ENCODE results near the gene ZNF318. TPM values are rescaled to one million over a fixed set of nuclear protein-coding genes. Genes with fewer than 3 reads are reported as not detected.
A peak's percentile ranks its signal among the peaks of the same experiment; 100 is the strongest.

Gene ZNF318
- total and polyA plus RNA-seq, 10 of the 15 experiments (the other 5 are each of a cell fraction or from before 2014, with no cell fraction given): 3.4 to 79.8 (median 13.7) TPM

DNA sequence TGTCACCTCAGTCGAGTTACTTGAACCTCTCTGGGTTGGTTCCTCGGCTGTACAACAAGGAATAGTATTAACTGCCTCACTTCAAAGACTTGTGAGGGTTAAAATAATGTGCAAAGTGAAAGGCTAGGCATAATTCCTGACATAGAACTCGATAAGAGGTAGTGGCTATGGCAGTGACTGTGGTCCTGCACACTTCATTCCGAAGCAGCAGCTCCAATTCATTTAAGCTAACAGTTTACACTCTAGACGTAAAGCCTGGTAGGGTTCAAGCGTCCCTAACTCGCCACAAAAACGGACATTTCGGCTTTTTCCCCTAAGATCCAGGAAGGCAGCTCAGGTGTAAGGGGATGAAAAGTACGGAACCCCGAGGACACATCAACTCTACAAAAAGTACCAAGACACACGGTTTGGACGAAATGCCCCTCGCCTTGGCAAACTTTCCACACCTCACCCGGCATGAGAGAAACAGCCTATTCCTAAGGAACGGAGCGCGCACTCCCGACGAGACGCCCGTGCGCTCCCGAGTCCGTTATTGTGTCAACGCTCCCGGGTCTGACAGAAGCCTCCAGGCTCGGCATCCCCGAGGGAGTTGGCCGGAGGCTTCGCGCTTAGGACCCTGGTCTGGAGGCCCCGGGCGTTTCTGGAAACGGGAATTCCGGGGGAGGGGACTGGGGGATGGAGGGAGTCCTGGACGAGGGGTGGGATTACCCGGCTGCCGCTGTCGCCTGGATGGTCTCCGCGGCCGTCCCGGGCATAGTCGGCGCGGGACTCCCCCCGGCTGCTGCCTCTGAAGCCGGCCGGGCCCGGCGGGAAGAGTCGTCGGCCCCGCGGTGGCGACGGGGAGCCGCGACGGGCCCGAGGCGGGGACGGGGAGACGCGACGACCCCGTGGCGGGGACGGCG lies 937 bp downstream of the ZNF318 start:
- BruUV-seq (replicated peaks): TSS peak; percentile 63
- TF ChIP-seq BMI1 (IDR thresholded peaks at IDR 0.05; ENCODE audit: borderline replicate concordance) (no peak), NR2C2 (IDR thresholded peaks at IDR 0.05; ENCODE audit: borderline replicate concordance, control insufficient read depth, insufficient read length, low read depth) (no peak), POLR2A (IDR thresholded peaks at IDR 0.05; ENCODE audit: low read depth, low read length) (0 out of 2 replicates have a peak, but pooled peaks have one; percentile 19), IKZF2 (IDR thresholded peaks at IDR 0.05) (peak; percentile 26 to 40; a peak in 2 of 4 replicates), POLR2AphosphoS5 (IDR thresholded peaks at IDR 0.05; ENCODE audit: low read length) (peak; percentile 36; the same call in 1 of the 2 replicates), TCF3 (IDR thresholded peaks at IDR 0.05; ENCODE audit: borderline replicate concordance, insufficient read depth, low read depth, low read length) (no peak), PAX8 (IDR thresholded peaks at IDR 0.05) (no peak), ATF7 (IDR thresholded peaks at IDR 0.05; ENCODE audit: low read depth) (no peak), CREB1 (IDR thresholded peaks at IDR 0.05; ENCODE audit: low read depth) (0 out of 2 replicates have a peak, but pooled peaks have one; percentile 12), MEF2B (IDR thresholded peaks at IDR 0.05; ENCODE audit: partially characterized antibody, poor library complexity, severe bottlenecking) (peak; percentile 21)
- TF ChIP-seq, protein P1, sequence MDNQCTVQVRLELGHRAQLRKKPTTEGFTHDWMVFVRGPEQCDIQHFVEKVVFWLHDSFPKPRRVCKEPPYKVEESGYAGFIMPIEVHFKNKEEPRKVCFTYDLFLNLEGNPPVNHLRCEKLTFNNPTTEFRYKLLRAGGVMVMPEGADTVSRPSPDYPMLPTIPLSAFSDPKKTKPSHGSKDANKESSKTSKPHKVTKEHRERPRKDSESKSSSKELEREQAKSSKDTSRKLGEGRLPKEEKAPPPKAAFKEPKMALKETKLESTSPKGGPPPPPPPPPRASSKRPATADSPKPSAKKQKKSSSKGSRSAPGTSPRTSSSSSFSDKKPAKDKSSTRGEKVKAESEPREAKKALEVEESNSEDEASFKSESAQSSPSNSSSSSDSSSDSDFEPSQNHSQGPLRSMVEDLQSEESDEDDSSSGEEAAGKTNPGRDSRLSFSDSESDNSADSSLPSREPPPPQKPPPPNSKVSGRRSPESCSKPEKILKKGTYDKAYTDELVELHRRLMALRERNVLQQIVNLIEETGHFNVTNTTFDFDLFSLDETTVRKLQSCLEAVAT (IDR thresholded peaks at IDR 0.05): peak; percentile 60; the same call in 1 of the 2 replicates
- TF ChIP-seq, protein P2, sequence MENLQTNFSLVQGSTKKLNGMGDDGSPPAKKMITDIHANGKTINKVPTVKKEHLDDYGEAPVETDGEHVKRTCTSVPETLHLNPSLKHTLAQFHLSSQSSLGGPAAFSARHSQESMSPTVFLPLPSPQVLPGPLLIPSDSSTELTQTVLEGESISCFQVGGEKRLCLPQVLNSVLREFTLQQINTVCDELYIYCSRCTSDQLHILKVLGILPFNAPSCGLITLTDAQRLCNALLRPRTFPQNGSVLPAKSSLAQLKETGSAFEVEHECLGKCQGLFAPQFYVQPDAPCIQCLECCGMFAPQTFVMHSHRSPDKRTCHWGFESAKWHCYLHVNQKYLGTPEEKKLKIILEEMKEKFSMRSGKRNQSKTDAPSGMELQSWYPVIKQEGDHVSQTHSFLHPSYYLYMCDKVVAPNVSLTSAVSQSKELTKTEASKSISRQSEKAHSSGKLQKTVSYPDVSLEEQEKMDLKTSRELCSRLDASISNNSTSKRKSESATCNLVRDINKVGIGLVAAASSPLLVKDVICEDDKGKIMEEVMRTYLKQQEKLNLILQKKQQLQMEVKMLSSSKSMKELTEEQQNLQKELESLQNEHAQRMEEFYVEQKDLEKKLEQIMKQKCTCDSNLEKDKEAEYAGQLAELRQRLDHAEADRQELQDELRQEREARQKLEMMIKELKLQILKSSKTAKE (IDR thresholded peaks at IDR 0.05; ENCODE audit: low read depth, poor library complexity, severe bottlenecking): no peak
- TF ChIP-seq, protein P3, sequence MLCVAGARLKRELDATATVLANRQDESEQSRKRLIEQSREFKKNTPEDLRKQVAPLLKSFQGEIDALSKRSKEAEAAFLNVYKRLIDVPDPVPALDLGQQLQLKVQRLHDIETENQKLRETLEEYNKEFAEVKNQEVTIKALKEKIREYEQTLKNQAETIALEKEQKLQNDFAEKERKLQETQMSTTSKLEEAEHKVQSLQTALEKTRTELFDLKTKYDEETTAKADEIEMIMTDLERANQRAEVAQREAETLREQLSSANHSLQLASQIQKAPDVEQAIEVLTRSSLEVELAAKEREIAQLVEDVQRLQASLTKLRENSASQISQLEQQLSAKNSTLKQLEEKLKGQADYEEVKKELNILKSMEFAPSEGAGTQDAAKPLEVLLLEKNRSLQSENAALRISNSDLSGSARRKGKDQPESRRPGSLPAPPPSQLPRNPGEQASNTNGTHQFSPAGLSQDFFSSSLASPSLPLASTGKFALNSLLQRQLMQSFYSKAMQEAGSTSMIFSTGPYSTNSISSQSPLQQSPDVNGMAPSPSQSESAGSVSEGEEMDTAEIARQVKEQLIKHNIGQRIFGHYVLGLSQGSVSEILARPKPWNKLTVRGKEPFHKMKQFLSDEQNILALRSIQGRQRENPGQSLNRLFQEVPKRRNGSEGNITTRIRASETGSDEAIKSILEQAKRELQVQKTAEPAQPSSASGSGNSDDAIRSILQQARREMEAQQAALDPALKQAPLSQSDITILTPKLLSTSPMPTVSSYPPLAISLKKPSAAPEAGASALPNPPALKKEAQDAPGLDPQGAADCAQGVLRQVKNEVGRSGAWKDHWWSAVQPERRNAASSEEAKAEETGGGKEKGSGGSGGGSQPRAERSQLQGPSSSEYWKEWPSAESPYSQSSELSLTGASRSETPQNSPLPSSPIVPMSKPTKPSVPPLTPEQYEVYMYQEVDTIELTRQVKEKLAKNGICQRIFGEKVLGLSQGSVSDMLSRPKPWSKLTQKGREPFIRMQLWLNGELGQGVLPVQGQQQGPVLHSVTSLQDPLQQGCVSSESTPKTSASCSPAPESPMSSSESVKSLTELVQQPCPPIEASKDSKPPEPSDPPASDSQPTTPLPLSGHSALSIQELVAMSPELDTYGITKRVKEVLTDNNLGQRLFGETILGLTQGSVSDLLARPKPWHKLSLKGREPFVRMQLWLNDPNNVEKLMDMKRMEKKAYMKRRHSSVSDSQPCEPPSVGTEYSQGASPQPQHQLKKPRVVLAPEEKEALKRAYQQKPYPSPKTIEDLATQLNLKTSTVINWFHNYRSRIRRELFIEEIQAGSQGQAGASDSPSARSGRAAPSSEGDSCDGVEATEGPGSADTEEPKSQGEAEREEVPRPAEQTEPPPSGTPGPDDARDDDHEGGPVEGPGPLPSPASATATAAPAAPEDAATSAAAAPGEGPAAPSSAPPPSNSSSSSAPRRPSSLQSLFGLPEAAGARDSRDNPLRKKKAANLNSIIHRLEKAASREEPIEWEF (IDR thresholded peaks at IDR 0.05; ENCODE audit: insufficient replicate concordance, low read depth, low read length): no peak

More for the DNA sequence above, 937 bp downstream of the ZNF318 start:
- Histone ChIP-seq H2AFZ (ENCODE audit: control insufficient read depth, low read depth, low read length) (no peak overlapping the region; the same call in 1 of the 2 replicates), H3K79me2 (ENCODE audit: control insufficient read depth, insufficient read depth, low read length) (peaks cover 58% of the 10 kb centered on the region), H3K27me3 (replicated peaks in 1 of 2; ENCODE audit: control insufficient read depth in 2 of 2, insufficient read depth in 2 of 2, low read length in 1 of 2) (no peaks in the 10 kb centered on the region), H3K9me3 (replicated peaks; ENCODE audit: control insufficient read depth, insufficient read depth, low read length) (no peaks in the 10 kb centered on the region; the same call in 2 of the 3 replicates), H3K4me2 (ENCODE audit: control insufficient read depth, insufficient read depth) (peak overlapping the region; percentile 83), H3K9ac (ENCODE audit: control insufficient read depth, insufficient read depth, low read length) (peak overlapping the region; percentile 93), H3K27ac (ENCODE audit: control insufficient read depth, insufficient read depth) (peak overlapping the region; percentile 88), H3K4me1 (ENCODE audit: control insufficient read depth, insufficient read depth, low read length) (peaks cover 23% of the 10 kb centered on the region), H3K4me3 (peak overlapping the region; percentile 84), H3K36me3 (ENCODE audit: control insufficient read depth in 2 of 2, insufficient read depth in 2 of 2, low read length in 1 of 2) (peaks cover 4 to 17% of the 10 kb centered on the region in 2 experiments), H4K20me1 (ENCODE audit: control insufficient read depth, insufficient read depth) (no peaks in the 10 kb centered on the region)
- DNase-seq (ENCODE audit: low read depth, low spot score): no peak
- ChIA-PET RAD21 (ENCODE audit: unreplicated experiment) (interaction anchor here (0.9 to 16.8 kb wide), 11 partner anchors 9 to 122 kb away, joined by 3 to 311 read pairs (median 6); partner anchors contain the start of gene ABCC10), POLR2A (interaction anchor here (0.7 to 10.3 kb wide), 13 partner anchors 8 to 439 kb away, joined by 3 to 218 read pairs (median 5); partner anchors contain the start of gene CNPY3), CTCF (interaction anchor here (0.9 to 5.6 kb wide), 11 partner anchors 8 to 144 kb away, joined by 3 to 68 read pairs (median 4); no protein-coding TSS in a partner anchor), SMC1A (ENCODE audit: uncharacterized antibody, unreplicated experiment) (interaction anchor here (0.8 to 18.8 kb wide), 9 partner anchors 9 to 72 kb away, joined by 3 to 616 read pairs (median 5); no protein-coding TSS in a partner anchor)
- in situ Hi-C loops (cut with MboI) (no loop called here), intact Hi-C loops (cut with micrococcal nuclease; ENCODE audit: unreplicated experiment) (loop anchor here (1.0 kb wide), 1 partner anchor 15 kb away; no protein-coding TSS in a partner anchor)
- FAIRE-seq: no peak
- under 1% methylated on average over 71 of the region's 71 CpGs for WGBS (ENCODE audit: insufficient coverage, insufficient replicate concordance, low lambda C conversion rate, missing lambda C conversion rate)
- ATAC-seq: peak; percentile 2
